SH-SY5Y (cell line): ENCODE results near the gene WWOX.

Experiments used
- GATA2 ChIP-seq: IDR thresholded peaks from 2 replicates; pipeline ENCODE4 v1.6.1; 2011; ENCODE audit warnings: mild to moderate bottlenecking, low read depth, low read length
- GATA3 ChIP-seq: IDR thresholded peaks from 2 replicates; pipeline ENCODE4 v1.6.1; 2011; ENCODE audit warnings: low read depth, mild to moderate bottlenecking, low read length, moderate library complexity

GRCh38 chr16:78740269-78740668 lies 640.8 kb downstream of the WWOX start:
- TF ChIP-seq GATA3 (no peak), GATA2 (no peak)
